PC-9 (cell line): Measurements from ENCODE around the gene GDE1. TPM values are rescaled to one million over a fixed set of nuclear protein-coding genes. Genes with fewer than 3 reads are reported as not detected.
A peak's percentile ranks its signal among the peaks of the same experiment; 100 is the strongest.

Source experiments
- BruUV-seq: library from RNA; stranded (reverse); fragments of 400-500 nt; replicated peaks from 2 replicates; lab custom pipeline; 2021; lab: Mats Ljungman, UMichigan
- CTCF ChIA-PET: fragments of 300-600 bp; sonication (Branson Sonifier 250); formaldehyde crosslinking; loops from one replicate; lab custom pipeline; 2022; ENCODE audit warnings: antibody characterized with exemption; lab: Charles Lee
- POLR2A ChIA-PET: fragments of 300-600 bp; sonication (Branson Sonifier 250); formaldehyde crosslinking; loops from one replicate; lab custom pipeline; 2022; ENCODE audit warnings: antibody characterized with exemption; ENCODE audit not compliant: unreplicated experiment; lab: Charles Lee
- DNase-seq, 2 experiments: peaks; one replicate each; pipeline versions ENCODE4 v3.0.0 to v3.0.0-alpha.2; 2015 to 2022; ENCODE audit warnings: mixed read lengths in 1 of 2
- H2AFZ ChIP-seq: fragments of 200-600 bp; sonication (generic); 2 replicates; pipeline ENCODE4 v1.8.1; 2017; ENCODE audit warnings: antibody characterized with exemption
- H3F3A ChIP-seq: fragments of 200-600 bp; sonication (generic); 2 replicates; pipeline ENCODE4 v1.8.1; 2017; ENCODE audit warnings: antibody characterized with exemption, mild to moderate bottlenecking, low read depth; ENCODE audit not compliant: insufficient read depth
- H3K27ac ChIP-seq: fragments of 200-600 bp; sonication (generic); 2 replicates; pipeline ENCODE4 v1.6.1; 2016; ENCODE audit warnings: mixed run types
- H3K27me3 ChIP-seq: fragments of 200-600 bp; sonication (generic); 2 replicates; pipeline ENCODE4 v1.6.1; 2016; ENCODE audit warnings: low read depth, mixed run types; ENCODE audit not compliant: insufficient read depth
- H3K36me3 ChIP-seq: fragments of 200-600 bp; sonication (generic); 2 replicates; pipeline ENCODE4 v1.6.1; 2016; ENCODE audit warnings: low read depth, mixed run types
- H3K4me1 ChIP-seq: fragments of 200-600 bp; sonication (generic); replicated peaks from 2 replicates; pipeline ENCODE4 v1.6.1; 2016; ENCODE audit warnings: mixed run types; ENCODE audit not compliant: insufficient read depth
- H3K4me2 ChIP-seq: fragments of 200-600 bp; sonication (generic); 2 replicates; pipeline ENCODE4 v1.6.1; 2017; ENCODE audit warnings: mixed run types
- H3K4me3 ChIP-seq: fragments of 200-600 bp; sonication (generic); 2 replicates; pipeline ENCODE4 v1.6.1; 2016; ENCODE audit warnings: mixed run types
- H3K79me2 ChIP-seq: fragments of 200-600 bp; sonication (generic); 2 replicates; pipeline ENCODE4 v1.6.1; 2017; ENCODE audit warnings: low read depth, mixed run types
- H3K9me2 ChIP-seq: fragments of 200-600 bp; sonication (generic); 2 replicates; pipeline ENCODE4 v1.8.1; 2017; ENCODE audit warnings: mild to moderate bottlenecking; ENCODE audit not compliant: insufficient read depth
- H3K9me3 ChIP-seq: fragments of 200-600 bp; sonication (generic); 2 replicates; pipeline ENCODE4 v1.8.1; 2016; ENCODE audit warnings: low read depth; ENCODE audit not compliant: insufficient read depth
- H4K20me1 ChIP-seq: fragments of 200-600 bp; sonication (generic); 2 replicates; pipeline ENCODE4 v1.8.1; 2017; ENCODE audit not compliant: insufficient read depth
- CTCF ChIP-seq: fragments of 200-600 bp; sonication (generic); conservative IDR thresholded peaks from 2 replicates; pipeline ENCODE4 v1.6.1; 2017; ENCODE audit warnings: mixed run types, antibody characterized with exemption, mild to moderate bottlenecking, moderate library complexity
- EZH2 ChIP-seq: fragments of 200-600 bp; sonication (generic); IDR thresholded peaks from 2 replicates; pipeline ENCODE4 v1.8.0; 2017; ENCODE audit warnings: antibody characterized with exemption, low read depth
- intact Hi-C: fragments of 100-400 bp; cut with micrococcal nuclease; formaldehyde crosslinking; loops from one replicate; pipeline ENCODE4 v1.10.0; 2022; ENCODE audit not compliant: unreplicated experiment
- total RNA-seq: library from RNA; stranded (reverse); gene quantifications from 2 replicates; pipeline ENCODE4 v1.2.3, GENCODE V29; 2021

GDE1 gene
- total RNA-seq, 1 experiment from 2014 or later = 154 TPM

DNA sequence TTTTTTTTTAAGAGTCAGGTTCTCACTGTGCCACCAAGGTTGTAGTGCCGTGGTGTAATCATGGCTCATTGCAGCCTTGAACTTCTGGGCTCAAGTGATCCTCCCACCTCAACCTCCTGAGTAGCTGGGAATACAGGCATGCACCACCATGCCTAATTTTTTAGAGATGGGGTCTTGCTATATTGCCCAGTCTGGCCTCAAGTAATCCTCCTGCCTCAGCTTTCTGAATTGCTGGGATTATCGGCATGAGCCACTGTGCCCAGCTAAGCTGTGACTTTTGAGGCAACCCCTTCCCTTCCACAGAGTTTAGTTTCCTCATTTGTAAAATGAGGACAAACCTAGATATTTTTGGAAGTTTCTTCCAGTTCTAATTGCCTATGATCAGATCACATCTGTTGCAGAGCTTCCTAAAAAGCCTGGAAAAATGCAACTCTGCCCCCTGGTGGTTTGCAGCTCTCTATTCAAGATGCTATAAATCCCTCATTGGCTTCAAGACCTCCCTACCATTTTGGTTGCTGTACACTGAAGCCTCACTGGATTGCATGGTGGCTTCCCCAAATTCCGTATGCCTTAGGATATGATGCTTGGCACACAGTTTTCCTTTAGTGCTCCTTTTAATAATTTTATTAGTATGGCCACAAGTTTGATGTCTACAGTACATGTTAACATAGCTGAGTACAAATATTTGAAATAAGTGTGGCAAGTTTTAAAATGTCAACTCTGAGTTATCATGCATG, 19.3 kb downstream of the GDE1 start:
- Histone ChIP-seq H3F3A (peaks cover 52% of the 10 kb centered on the region), H3K9me3 (no peaks in the 10 kb centered on the region), H3K4me2 (no peak overlapping the region), H4K20me1 (no peaks in the 10 kb centered on the region), H3K4me1 (peaks cover 37% of the 10 kb centered on the region), H3K36me3 (peaks cover 38% of the 10 kb centered on the region), H3K27me3 (no peaks in the 10 kb centered on the region), H3K9me2 (no peaks in the 10 kb centered on the region), H3K79me2 (peaks cover 25% of the 10 kb centered on the region), H2AFZ (no peak overlapping the region), H3K4me3 (no peak overlapping the region), H3K27ac (no peak overlapping the region)
- BruUV-seq = TSS peak; percentile 38
- intact Hi-C loops = loop anchor here (1.0 to 10.0 kb wide), 3 partner anchors 334 to 416 kb away; partner anchors contain the start of genes ITPRIPL2 and SYT17
- TF ChIP-seq CTCF (peak; percentile 90), EZH2 (no peak)
- CTCF ChIA-PET = interaction anchor here (0.6 to 1.7 kb wide), 11 partner anchors 11 to 714 kb away, joined by 3 to 11 read pairs (median 4); partner anchors contain the start of gene TMC7
- DNase-seq = peak; percentile 56 to 73
- POLR2A ChIA-PET = interaction anchor here (0.6 kb wide), 3 partner anchors 46 to 120 kb away, joined by 3 to 8 read pairs (median 3); no protein-coding TSS in a partner anchor

- Histone ChIP-seq H3K27me3 (no peaks in the 10 kb centered on the region), H2AFZ (no peak overlapping the region), H3K27ac (no peak overlapping the region), H3K4me3 (no peak overlapping the region), H3K4me2 (no peak overlapping the region), H3K9me2 (no peaks in the 10 kb centered on the region), H3K4me1 (peaks cover 6% of the 10 kb centered on the region), H3K79me2 (peaks cover 15% of the 10 kb centered on the region), H3K36me3 (peaks cover 33% of the 10 kb centered on the region), H4K20me1 (no peaks in the 10 kb centered on the region), H3K9me3 (no peaks in the 10 kb centered on the region), H3F3A (peaks cover 29% of the 10 kb centered on the region)
- ChIA-PET CTCF (no interaction called here), POLR2A (no interaction called here)
- intact Hi-C loops = no loop called here
- TF ChIP-seq CTCF (no peak), EZH2 (no peak)
- no peak for DNase-seq
- no TSS peak for BruUV-seq
Measured at GRCh38 chr16:19499481-19499880, 22.4 kb downstream of the GDE1 start.

- Histone ChIP-seq H4K20me1 (no peaks in the 10 kb centered on the region), H3K9me2 (no peaks in the 10 kb centered on the region), H3F3A (peaks cover 25% of the 10 kb centered on the region), H3K36me3 (peaks cover 28% of the 10 kb centered on the region), H3K79me2 (peaks cover 10% of the 10 kb centered on the region; the same call in 1 of the 2 replicates), H3K27me3 (no peaks in the 10 kb centered on the region), H2AFZ (no peak overlapping the region), H3K4me3 (no peak overlapping the region), H3K4me1 (peaks cover 2% of the 10 kb centered on the region), H3K4me2 (no peak overlapping the region), H3K27ac (no peak overlapping the region), H3K9me3 (no peaks in the 10 kb centered on the region)
- no peak for TF ChIP-seq CTCF
- TF ChIP-seq EZH2 = no peak
- ChIA-PET CTCF (no interaction called here), POLR2A (interaction anchor here (0.6 kb wide), 1 partner anchor 708 kb away, joined by 3 read pairs; no protein-coding TSS in a partner anchor)
- intact Hi-C loops = no loop called here
- BruUV-seq = no TSS peak
- no peak for DNase-seq
Measured at GRCh38 chr16:19499006-19499405, 22.9 kb downstream of the GDE1 start.
